HG03095 (cell line): ENCODE measurements around the gene CPEB1.
A peak's percentile ranks its signal among the peaks of the same experiment; 100 is the strongest.

Experiments used
- ATAC-seq: cut with Tn5 transposase; IDR thresholded peaks from one replicate; pipeline ENCODE4 v1.9.1; 2021; ENCODE audit warnings: moderate library complexity; ENCODE audit not compliant: unreplicated experiment

CPEB1 gene

GRCh38 chr15:82647045-82647834 is at the start of gene CPEB1:
Gene CPEB1, minus strand, starts transcription at chr15:82647363. Its CDS starts 18,904 bp downstream, at chr15:82628459.
- ATAC-seq: no peak

GRCh38 chr15:82692171-82692570 is 45.0 kb upstream of the CPEB1 start:
- ATAC-seq: no peak

- no peak for ATAC-seq
Measured at GRCh38 chr15:82689147-82689546, 42.0 kb upstream of the CPEB1 start.

- ATAC-seq: no peak
Measured at GRCh38 chr15:82688691-82689090, 41.5 kb upstream of the CPEB1 start.

GRCh38 chr15:82681371-82681770 is 34.2 kb upstream of the CPEB1 start:
- ATAC-seq: no peak

- ATAC-seq: peak; percentile 79
Measured at GRCh38 chr15:82680200-82681102, 33.3 kb upstream of the CPEB1 start.

- no peak for ATAC-seq
Measured at GRCh38 chr15:82679626-82680199, 32.5 kb upstream of the CPEB1 start.

GRCh38 chr15:82677720-82678323 is 30.7 kb upstream of the CPEB1 start:
- no peak for ATAC-seq

GRCh38 chr15:82674873-82675272 is 27.7 kb upstream of the CPEB1 start:
- no peak for ATAC-seq

- no peak for ATAC-seq
Measured at GRCh38 chr15:82670699-82671098, 23.5 kb upstream of the CPEB1 start.

- no peak for ATAC-seq
Measured at GRCh38 chr15:82666606-82667005, 19.4 kb upstream of the CPEB1 start.

- ATAC-seq: no peak
Measured at GRCh38 chr15:82664021-82664420, 16.9 kb upstream of the CPEB1 start.

- no peak for ATAC-seq
Measured at GRCh38 chr15:82663186-82663600, 16.0 kb upstream of the CPEB1 start.

GRCh38 chr15:82662641-82663040 is 15.5 kb upstream of the CPEB1 start:
- no peak for ATAC-seq

- ATAC-seq: no peak
Measured at GRCh38 chr15:82660378-82660777, 13.2 kb upstream of the CPEB1 start.

GRCh38 chr15:82656641-82657266 is 9.6 kb upstream of the CPEB1 start:
- ATAC-seq: no peak

GRCh38 chr15:82655606-82656005 is 8.4 kb upstream of the CPEB1 start:
- ATAC-seq: no peak

- ATAC-seq: no peak
Measured at GRCh38 chr15:82653483-82654168, 6.5 kb upstream of the CPEB1 start.

GRCh38 chr15:82651708-82652107 is 4.5 kb upstream of the CPEB1 start:
- no peak for ATAC-seq

GRCh38 chr15:82650046-82650670 is 3.0 kb upstream of the CPEB1 start:
- ATAC-seq: no peak
